NT2/D1 (cell line): ENCODE data around the gene BYSL.

Experiments
- SUZ12 ChIP-seq: IDR thresholded peaks from 2 replicates; pipeline ENCODE4 v1.6.1; 2011; ENCODE audit not compliant: insufficient read length, insufficient read depth; ENCODE audit errors: extremely low read depth
- YY1 ChIP-seq: IDR thresholded peaks from 2 replicates; pipeline ENCODE4 v1.6.1; 2011; ENCODE audit not compliant: insufficient read length, insufficient read depth
- ZNF274 ChIP-seq: IDR thresholded peaks from 2 replicates; pipeline ENCODE4 v1.6.1; 2011; ENCODE audit warnings: mild to moderate bottlenecking, low read depth, low read length

- TF ChIP-seq ZNF274 = no peak
- TF ChIP-seq YY1 = no peak
- no peak for TF ChIP-seq SUZ12
Observed at GRCh38 chr6:41894366-41895299, 26.7 kb upstream of the BYSL start.
